SK-N-SH (cell line): ENCODE measurements around the gene STAT6. TPM values are rescaled to one million over a fixed set of nuclear protein-coding genes. Genes with fewer than 3 reads are reported as not detected.

Experiments
- CTCF ChIA-PET: fragments of 300-600, 350-600 bp; formaldehyde crosslinking; extraction: SDS; loops from one replicate; lab custom pipeline; 2021; lab: Yijun Ruan, JAX
- POLR2A ChIA-PET: fragments of 350-600 bp; sonication (Branson Sonifier 250); formaldehyde crosslinking; extraction: SDS; loops from one replicate; lab custom pipeline; 2020; ENCODE audit warnings: antibody characterized with exemption, inconsistent platforms; lab: Yijun Ruan, JAX
- DNase-seq: peaks from one replicate; pipeline ENCODE4 v3.0.0; 2012
- H2AFZ ChIP-seq: fragments of 200-600 bp; sonication (generic); 2 replicates; pipeline ENCODE4 v1.8.1; 2016; ENCODE audit warnings: antibody characterized with exemption, mild to moderate bottlenecking, low read depth
- H3F3A ChIP-seq: fragments of 200-600 bp; sonication (generic); replicated peaks from 2 replicates; pipeline ENCODE3; 2016; ENCODE audit warnings: antibody characterized with exemption, mild to moderate bottlenecking; ENCODE audit not compliant: insufficient read depth
- H3K27ac ChIP-seq, 2 experiments: fragments of 200-500 bp in 1 of 2; fragments of 200-600 bp in 1 of 2; sonication (Bioruptor generic) in 1 of 2; sonication (generic), shearing (Covaris generic) in 1 of 2; 2 replicates each; pipeline versions ENCODE4 v1.5.1 to v1.6.1; 2014 to 2016; ENCODE audit warnings: low read depth in 2 of 2, inconsistent platforms in 1 of 2, low read length in 1 of 2, mild to moderate bottlenecking in 1 of 2, mixed read lengths in 1 of 2
- H3K27me3 ChIP-seq: fragments of 200-600 bp; sonication (generic), shearing (Covaris generic); 2 replicates; pipeline ENCODE4 v1.6.1; 2016; ENCODE audit warnings: mixed run types; ENCODE audit not compliant: insufficient read depth
- H3K36me3 ChIP-seq, 2 experiments: fragments of 200-500 bp in 1 of 2; fragments of 200-600 bp in 1 of 2; sonication (Bioruptor generic) in 1 of 2; sonication (generic) in 1 of 2; replicated peaks in 1 of 2; 2 replicates each; pipeline versions ENCODE3 to v1.5.1; 2014 to 2016; ENCODE audit warnings: low read length in 1 of 2, mild to moderate bottlenecking in 1 of 2; ENCODE audit not compliant: insufficient read depth in 2 of 2, control insufficient read depth in 1 of 2
- H3K4me1 ChIP-seq, 2 experiments: fragments of 200-500 bp in 1 of 2; fragments of 200-600 bp in 1 of 2; sonication (Bioruptor generic) in 1 of 2; sonication (generic), shearing (Covaris generic) in 1 of 2; 2 replicates each; pipeline versions ENCODE4 v1.5.1 to v1.6.1; 2014 to 2016; ENCODE audit warnings: low read depth in 1 of 2, low read length in 1 of 2, mixed run types in 1 of 2; ENCODE audit not compliant: insufficient read depth in 2 of 2, control insufficient read depth in 1 of 2
- H3K4me2 ChIP-seq: fragments of 200-600 bp; sonication (generic), shearing (Covaris generic); 2 replicates; pipeline ENCODE4 v1.6.1; 2017; ENCODE audit warnings: mixed run types
- H3K4me3 ChIP-seq, 2 experiments: fragments of 200-500 bp in 1 of 2; fragments of 200-600 bp in 1 of 2; sonication (Bioruptor generic) in 1 of 2; sonication (generic), shearing (Covaris generic) in 1 of 2; 2 replicates each; pipeline versions ENCODE4 v1.5.1 to v1.8.1; 2014 to 2016; ENCODE audit warnings: low read depth in 2 of 2, inconsistent platforms in 1 of 2, low read length in 1 of 2, mild to moderate bottlenecking in 1 of 2, mixed read lengths in 1 of 2, moderate library complexity in 1 of 2
- H3K79me2 ChIP-seq: fragments of 200-600 bp; sonication (generic); 2 replicates; pipeline ENCODE4 v1.8.1; 2017; ENCODE audit warnings: mild to moderate bottlenecking; ENCODE audit not compliant: insufficient read depth
- H3K9ac ChIP-seq: fragments of 200-600 bp; sonication (generic); 2 replicates; pipeline ENCODE4 v1.6.1; 2017; ENCODE audit warnings: mixed run types
- H3K9me2 ChIP-seq: fragments of 200-600 bp; sonication (generic); 2 replicates; pipeline ENCODE4 v1.6.1; 2017; ENCODE audit warnings: mixed run types
- H3K9me3 ChIP-seq: fragments of 200-600 bp; sonication (generic); 2 replicates; pipeline ENCODE4 v1.6.1; 2017; ENCODE audit warnings: mixed run types, mild to moderate bottlenecking, moderate library complexity
- H4K20me1 ChIP-seq: fragments of 200-600 bp; sonication (generic); 2 replicates; pipeline ENCODE4 v1.6.1; 2017; ENCODE audit warnings: mild to moderate bottlenecking, mixed run types; ENCODE audit not compliant: insufficient read depth
- ELF1 ChIP-seq: IDR thresholded peaks from 2 replicates; pipeline ENCODE4 v1.4.0; 2012
- EP300 ChIP-seq, 2 experiments: IDR thresholded peaks; 2 replicates each; pipeline versions ENCODE4 v1.4.0 to v1.6.1; 2012; ENCODE audit warnings: borderline replicate concordance in 1 of 2, low read depth in 1 of 2, low read length in 1 of 2
- EZH2phosphoT487 ChIP-seq: fragments of 200-600 bp; sonication (generic); IDR thresholded peaks from 2 replicates; pipeline ENCODE4 v1.6.1; 2017; ENCODE audit warnings: low read depth, mixed run types, mild to moderate bottlenecking, antibody characterized with exemption, moderate library complexity, borderline replicate concordance
- FOXM1 ChIP-seq: IDR thresholded peaks from 2 replicates; pipeline ENCODE4 v1.4.0; 2012; ENCODE audit warnings: low read depth, mild to moderate bottlenecking
- GATA2 ChIP-seq: sonication (generic); formaldehyde crosslinking; IDR thresholded peaks from 2 replicates; pipeline ENCODE4 v1.5.0; 2020; ENCODE audit warnings: mild to moderate bottlenecking, missing genetic modification reagents
- MXI1 ChIP-seq: IDR thresholded peaks from 2 replicates; pipeline ENCODE4 v1.6.1; 2012; ENCODE audit warnings: mild to moderate bottlenecking, low read depth, low read length, improper control_type of control experiment
- POLR2AphosphoS5 ChIP-seq: IDR thresholded peaks from 2 replicates; pipeline ENCODE4 v1.6.1; 2012; ENCODE audit warnings: low read depth, low read length
- RAD21 ChIP-seq: IDR thresholded peaks from 2 replicates; pipeline ENCODE4 v1.6.1; 2012; ENCODE audit warnings: mild to moderate bottlenecking, low read length
- RFX5 ChIP-seq: IDR thresholded peaks from 2 replicates; pipeline ENCODE4 v1.6.1; 2012; ENCODE audit warnings: mild to moderate bottlenecking, improper control_type of control experiment, low read length
- RXRA ChIP-seq: IDR thresholded peaks from 2 replicates; pipeline ENCODE4 v1.4.0; 2012; ENCODE audit warnings: low read depth, mild to moderate bottlenecking, borderline replicate concordance
- SMC3 ChIP-seq: IDR thresholded peaks from 2 replicates; pipeline ENCODE4 v1.6.1; 2012; ENCODE audit warnings: low read depth, low read length, improper control_type of control experiment
- TAF1 ChIP-seq: IDR thresholded peaks from 2 replicates; pipeline ENCODE4 v1.6.1; 2012; ENCODE audit warnings: low read depth, mild to moderate bottlenecking, low read length, moderate library complexity, borderline replicate concordance
- TCF12 ChIP-seq: IDR thresholded peaks from 2 replicates; pipeline ENCODE4 v1.4.0; 2012
- ZBTB33 ChIP-seq: IDR thresholded peaks from 2 replicates; pipeline ENCODE4 v1.4.0; 2012; ENCODE audit warnings: low read depth, borderline replicate concordance
- WGBS: methylation state at CpG from one replicate; pipeline ENCODE4 v1.1.6; 2017; ENCODE audit warnings: low lambda C conversion rate; 5-methylcytosine and 5-hydroxymethylcytosine counted together
- polyA plus RNA-seq, 3 experiments: library from polyadenylated mRNA; depleted of rRNA; stranded (reverse); fragments of >200 nt; gene quantifications; 2 replicates each; pipeline ENCODE4 v1.2.3, GENCODE V29; 2012
- TF ChIP-seq, protein P1 (sequence below): IDR thresholded peaks from 2 replicates; pipeline ENCODE4 v1.6.1; 2012; ENCODE audit warnings: mild to moderate bottlenecking, low read depth, low read length, moderate library complexity
- TF ChIP-seq, protein P2 (sequence below): fragments of 200-600 bp; sonication (generic); IDR thresholded peaks from 2 replicates; pipeline ENCODE4 v1.6.1; 2017; ENCODE audit warnings: antibody characterized with exemption, mild to moderate bottlenecking, moderate library complexity

STAT6 gene
- polyA plus RNA-seq, 1 of the 3 experiments (the other 2 are of a cell fraction): 0.15 TPM

DNA sequence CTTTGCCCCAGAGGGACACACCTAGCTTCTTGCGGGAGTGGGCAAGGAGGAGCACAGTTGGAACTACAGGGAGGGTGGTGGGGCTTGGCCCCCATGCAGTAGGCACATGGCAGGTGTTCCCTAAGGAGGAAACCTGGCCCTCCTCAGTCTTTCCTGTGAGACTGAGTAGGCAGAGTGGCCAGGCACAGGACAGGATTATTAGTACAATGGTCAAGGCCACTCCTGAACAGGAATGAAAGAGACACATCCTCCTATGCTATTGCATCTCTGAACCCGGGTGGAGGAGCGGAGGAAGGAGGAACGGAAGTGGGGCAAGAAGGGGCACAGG lies 62.1 kb downstream of the STAT6 start:
- Histone ChIP-seq H3K79me2 (no peaks in the 10 kb centered on the region), H3K4me3 (no peak overlapping the region), H3K9ac (no peak overlapping the region), H3K36me3 (peaks cover 0 to 2% of the 10 kb centered on the region in 2 experiments), H3F3A (no peaks in the 10 kb centered on the region), H3K9me2 (no peaks in the 10 kb centered on the region), H3K4me1 (no peaks in the 10 kb centered on the region), H4K20me1 (no peaks in the 10 kb centered on the region), H3K27me3 (no peaks in the 10 kb centered on the region), H3K27ac (no peak overlapping the region), H3K9me3 (no peaks in the 10 kb centered on the region), H3K4me2 (no peak overlapping the region), H2AFZ (no peak overlapping the region)
- TF ChIP-seq, protein P1, sequence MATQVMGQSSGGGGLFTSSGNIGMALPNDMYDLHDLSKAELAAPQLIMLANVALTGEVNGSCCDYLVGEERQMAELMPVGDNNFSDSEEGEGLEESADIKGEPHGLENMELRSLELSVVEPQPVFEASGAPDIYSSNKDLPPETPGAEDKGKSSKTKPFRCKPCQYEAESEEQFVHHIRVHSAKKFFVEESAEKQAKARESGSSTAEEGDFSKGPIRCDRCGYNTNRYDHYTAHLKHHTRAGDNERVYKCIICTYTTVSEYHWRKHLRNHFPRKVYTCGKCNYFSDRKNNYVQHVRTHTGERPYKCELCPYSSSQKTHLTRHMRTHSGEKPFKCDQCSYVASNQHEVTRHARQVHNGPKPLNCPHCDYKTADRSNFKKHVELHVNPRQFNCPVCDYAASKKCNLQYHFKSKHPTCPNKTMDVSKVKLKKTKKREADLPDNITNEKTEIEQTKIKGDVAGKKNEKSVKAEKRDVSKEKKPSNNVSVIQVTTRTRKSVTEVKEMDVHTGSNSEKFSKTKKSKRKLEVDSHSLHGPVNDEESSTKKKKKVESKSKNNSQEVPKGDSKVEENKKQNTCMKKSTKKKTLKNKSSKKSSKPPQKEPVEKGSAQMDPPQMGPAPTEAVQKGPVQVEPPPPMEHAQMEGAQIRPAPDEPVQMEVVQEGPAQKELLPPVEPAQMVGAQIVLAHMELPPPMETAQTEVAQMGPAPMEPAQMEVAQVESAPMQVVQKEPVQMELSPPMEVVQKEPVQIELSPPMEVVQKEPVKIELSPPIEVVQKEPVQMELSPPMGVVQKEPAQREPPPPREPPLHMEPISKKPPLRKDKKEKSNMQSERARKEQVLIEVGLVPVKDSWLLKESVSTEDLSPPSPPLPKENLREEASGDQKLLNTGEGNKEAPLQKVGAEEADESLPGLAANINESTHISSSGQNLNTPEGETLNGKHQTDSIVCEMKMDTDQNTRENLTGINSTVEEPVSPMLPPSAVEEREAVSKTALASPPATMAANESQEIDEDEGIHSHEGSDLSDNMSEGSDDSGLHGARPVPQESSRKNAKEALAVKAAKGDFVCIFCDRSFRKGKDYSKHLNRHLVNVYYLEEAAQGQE: no peak
- TF ChIP-seq MXI1: no peak
- no peak for TF ChIP-seq GATA2 (CRISPR knock-in tag)
- TF ChIP-seq TAF1: no peak
- no peak for TF ChIP-seq ZBTB33
- ChIA-PET POLR2A (no interaction called here), CTCF (interaction anchor here (0.9 to 8.6 kb wide), 9 partner anchors 12 to 194 kb away, joined by 3 to 81 read pairs (median 4); partner anchors contain the start of genes NAB2, TAC3 and ZBTB39)
- no peak for DNase-seq
- 62% methylated on average over 4 of the region's 4 CpGs for WGBS

DNA sequence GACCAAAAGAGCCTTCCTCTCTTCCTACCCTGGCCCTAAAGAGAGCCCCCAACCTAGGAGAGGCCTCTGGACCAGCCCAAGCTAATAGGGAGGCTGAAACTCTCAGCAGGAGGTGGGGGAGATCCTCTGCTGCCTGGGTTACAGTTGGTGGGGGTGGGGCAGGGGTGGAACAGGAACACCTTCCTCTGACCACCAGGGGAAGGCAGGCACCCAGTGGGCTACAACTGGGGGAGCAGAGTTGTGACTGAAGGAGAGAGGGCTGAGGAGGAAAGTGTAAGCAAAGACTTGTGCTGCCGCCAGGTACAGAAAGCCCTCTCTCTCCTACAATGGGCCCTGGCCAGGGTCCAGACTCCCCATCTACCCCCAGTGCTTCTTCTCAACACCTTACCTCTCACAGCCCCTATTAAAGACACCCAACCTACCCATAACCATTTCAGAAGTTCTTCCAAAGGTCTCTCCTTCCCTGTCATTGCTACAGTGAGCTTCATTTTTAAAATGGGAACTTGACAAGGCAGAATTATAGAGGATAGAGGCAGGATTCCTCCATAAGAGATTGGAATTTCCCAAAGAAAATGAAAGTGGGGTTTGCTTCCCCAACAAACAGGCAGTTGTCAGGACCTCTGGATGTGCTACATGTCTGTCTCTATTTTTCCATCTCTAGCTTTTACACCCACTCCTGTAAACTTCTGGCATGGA lies 62.6 kb downstream of the STAT6 start:
- Histone ChIP-seq H2AFZ (no peak overlapping the region), H3K9me3 (no peaks in the 10 kb centered on the region), H3K27me3 (no peaks in the 10 kb centered on the region), H3K79me2 (no peaks in the 10 kb centered on the region), H3K27ac (no peak overlapping the region), H3K36me3 (no peaks in the 10 kb centered on the region), H3F3A (no peaks in the 10 kb centered on the region), H3K9me2 (no peaks in the 10 kb centered on the region), H3K4me1 (no peaks in the 10 kb centered on the region), H3K4me3 (no peak overlapping the region), H4K20me1 (no peaks in the 10 kb centered on the region), H3K4me2 (no peak overlapping the region), H3K9ac (no peak overlapping the region)
- DNase-seq: no peak
- TF ChIP-seq RAD21 (no peak), MXI1 (no peak), GATA2 (CRISPR knock-in tag) (no peak), RFX5 (no peak), EP300 (IDR thresholded peaks at IDR 0.05; ENCODE audit: borderline replicate concordance in 1 of 2, low read depth in 1 of 2, low read length in 1 of 2) (no peak), FOXM1 (no peak), ELF1 (no peak), SMC3 (no peak), ZBTB33 (no peak), TCF12 (no peak), RXRA (no peak), EZH2phosphoT487 (no peak), POLR2AphosphoS5 (no peak)
- TF ChIP-seq, protein P2, sequence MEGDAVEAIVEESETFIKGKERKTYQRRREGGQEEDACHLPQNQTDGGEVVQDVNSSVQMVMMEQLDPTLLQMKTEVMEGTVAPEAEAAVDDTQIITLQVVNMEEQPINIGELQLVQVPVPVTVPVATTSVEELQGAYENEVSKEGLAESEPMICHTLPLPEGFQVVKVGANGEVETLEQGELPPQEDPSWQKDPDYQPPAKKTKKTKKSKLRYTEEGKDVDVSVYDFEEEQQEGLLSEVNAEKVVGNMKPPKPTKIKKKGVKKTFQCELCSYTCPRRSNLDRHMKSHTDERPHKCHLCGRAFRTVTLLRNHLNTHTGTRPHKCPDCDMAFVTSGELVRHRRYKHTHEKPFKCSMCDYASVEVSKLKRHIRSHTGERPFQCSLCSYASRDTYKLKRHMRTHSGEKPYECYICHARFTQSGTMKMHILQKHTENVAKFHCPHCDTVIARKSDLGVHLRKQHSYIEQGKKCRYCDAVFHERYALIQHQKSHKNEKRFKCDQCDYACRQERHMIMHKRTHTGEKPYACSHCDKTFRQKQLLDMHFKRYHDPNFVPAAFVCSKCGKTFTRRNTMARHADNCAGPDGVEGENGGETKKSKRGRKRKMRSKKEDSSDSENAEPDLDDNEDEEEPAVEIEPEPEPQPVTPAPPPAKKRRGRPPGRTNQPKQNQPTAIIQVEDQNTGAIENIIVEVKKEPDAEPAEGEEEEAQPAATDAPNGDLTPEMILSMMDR: no peak
- ChIA-PET CTCF (interaction anchor here (0.6 to 8.6 kb wide), 7 partner anchors 13 to 207 kb away, joined by 3 to 81 read pairs (median 5); partner anchors contain the start of genes TAC3 and ZBTB39), POLR2A (no interaction called here)
- 91% methylated on average over 1 of the region's 1 CpG for WGBS
